Breast epithelium (tissue), 3 donors: ENCODE measurements around the gene SLC2A13.

ENCODE experiments used
- POLR2A ChIP-seq: fragments of 450-650 bp; IDR thresholded peaks from one replicate; pipeline ENCODE4 v1.6.1; 2016; ENCODE audit warnings: antibody characterized with exemption, mild to moderate bottlenecking, moderate library complexity
- TF ChIP-seq, protein P1 (sequence below), 3 donors: fragments of 450-650 bp; IDR thresholded peaks; one replicate each; pipeline ENCODE4 v1.5.1; 2016 to 2017; ENCODE audit warnings: antibody characterized with exemption in 3 of 3, mild to moderate bottlenecking in 3 of 3, moderate library complexity in 3 of 3

DNA sequence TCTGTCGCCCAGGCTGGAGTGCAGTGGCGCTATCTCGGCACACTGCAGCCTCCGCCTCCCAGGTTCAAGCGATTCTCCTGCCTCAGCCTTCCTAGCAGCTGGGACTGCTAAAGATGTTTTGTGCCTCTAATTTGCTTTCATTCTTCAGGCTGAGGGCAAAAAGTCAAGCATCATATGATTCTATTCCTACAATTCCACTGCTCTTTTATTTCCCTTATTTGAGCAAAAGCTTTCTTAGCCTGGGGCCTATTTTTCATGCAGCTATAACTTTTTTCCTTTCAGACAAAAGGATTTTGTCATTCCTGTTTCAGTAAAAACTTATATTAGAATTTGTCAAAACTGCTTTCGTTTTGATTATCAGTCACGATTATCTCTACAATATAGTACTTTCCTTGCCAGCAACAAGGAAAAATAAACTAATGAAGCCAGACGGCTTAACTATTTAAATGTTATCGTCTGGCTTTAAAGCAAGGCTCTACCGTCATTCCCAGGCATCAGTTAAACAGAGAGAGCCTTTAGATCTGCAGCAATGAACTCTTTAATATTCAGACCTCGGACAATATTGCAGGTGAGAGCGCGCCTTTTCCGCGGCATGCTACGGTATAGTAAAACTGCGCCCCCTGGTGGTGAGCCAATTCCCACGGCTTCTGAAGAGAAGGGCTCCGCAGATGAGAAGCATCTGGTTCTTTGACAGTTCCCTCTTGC, 1.4 kb upstream of the SLC2A13 start:
- TF ChIP-seq, protein P1, sequence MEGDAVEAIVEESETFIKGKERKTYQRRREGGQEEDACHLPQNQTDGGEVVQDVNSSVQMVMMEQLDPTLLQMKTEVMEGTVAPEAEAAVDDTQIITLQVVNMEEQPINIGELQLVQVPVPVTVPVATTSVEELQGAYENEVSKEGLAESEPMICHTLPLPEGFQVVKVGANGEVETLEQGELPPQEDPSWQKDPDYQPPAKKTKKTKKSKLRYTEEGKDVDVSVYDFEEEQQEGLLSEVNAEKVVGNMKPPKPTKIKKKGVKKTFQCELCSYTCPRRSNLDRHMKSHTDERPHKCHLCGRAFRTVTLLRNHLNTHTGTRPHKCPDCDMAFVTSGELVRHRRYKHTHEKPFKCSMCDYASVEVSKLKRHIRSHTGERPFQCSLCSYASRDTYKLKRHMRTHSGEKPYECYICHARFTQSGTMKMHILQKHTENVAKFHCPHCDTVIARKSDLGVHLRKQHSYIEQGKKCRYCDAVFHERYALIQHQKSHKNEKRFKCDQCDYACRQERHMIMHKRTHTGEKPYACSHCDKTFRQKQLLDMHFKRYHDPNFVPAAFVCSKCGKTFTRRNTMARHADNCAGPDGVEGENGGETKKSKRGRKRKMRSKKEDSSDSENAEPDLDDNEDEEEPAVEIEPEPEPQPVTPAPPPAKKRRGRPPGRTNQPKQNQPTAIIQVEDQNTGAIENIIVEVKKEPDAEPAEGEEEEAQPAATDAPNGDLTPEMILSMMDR (IDR thresholded peaks at IDR 0.05): peak; percentile 78 to 86 (median 80)
- no peak for TF ChIP-seq POLR2A
